HG03103 (cell line): ENCODE measurements around the gene THSD7A.

ENCODE experiments used
- ATAC-seq: cut with Tn5 transposase; IDR thresholded peaks from one replicate; pipeline ENCODE4 v1.9.1; 2021; ENCODE audit warnings: low read depth; ENCODE audit not compliant: unreplicated experiment

THSD7A gene

GRCh38 chr7:11831736-11832495 lies at the start of gene THSD7A:
Gene THSD7A, minus strand, starts transcription at chr7:11832198. Its CDS starts 252 bp downstream, at chr7:11831946.
- no peak for ATAC-seq

GRCh38 chr7:11881680-11882079 lies 49.7 kb upstream of the THSD7A start:
- no peak for ATAC-seq

- no peak for ATAC-seq
These were observed 43.6 kb upstream of the THSD7A start for GRCh38 chr7:11875635-11876034.

- no peak for ATAC-seq
These were observed 33.7 kb upstream of the THSD7A start for GRCh38 chr7:11865671-11866070.

- no peak for ATAC-seq
These were observed 26.8 kb upstream of the THSD7A start for GRCh38 chr7:11858622-11859302.

GRCh38 chr7:11858026-11858425 lies 26.0 kb upstream of the THSD7A start:
- no peak for ATAC-seq

GRCh38 chr7:11848251-11848650 lies 16.3 kb upstream of the THSD7A start:
- ATAC-seq: no peak

GRCh38 chr7:11847336-11847735 lies 15.3 kb upstream of the THSD7A start:
- ATAC-seq: no peak

- no peak for ATAC-seq
These were observed 14.5 kb upstream of the THSD7A start for GRCh38 chr7:11846361-11846955.

- ATAC-seq: no peak
These were observed 11.2 kb upstream of the THSD7A start for GRCh38 chr7:11843113-11843765.

GRCh38 chr7:11841657-11842056 lies 9.7 kb upstream of the THSD7A start:
- no peak for ATAC-seq

- no peak for ATAC-seq
These were observed 3.3 kb upstream of the THSD7A start for GRCh38 chr7:11835260-11835659.

GRCh38 chr7:11833431-11833830 lies 1.4 kb upstream of the THSD7A start:
- ATAC-seq: no peak

GRCh38 chr7:11831156-11831735 lies 752 bp downstream of the THSD7A start:
- ATAC-seq: no peak

- ATAC-seq: no peak
These were observed 1.3 kb downstream of the THSD7A start for GRCh38 chr7:11830582-11831155.

- no peak for ATAC-seq
These were observed 2.0 kb downstream of the THSD7A start for GRCh38 chr7:11829954-11830353.

GRCh38 chr7:11819947-11820346 lies 12.1 kb downstream of the THSD7A start:
- ATAC-seq: no peak

- no peak for ATAC-seq
These were observed 12.7 kb downstream of the THSD7A start for GRCh38 chr7:11819271-11819670.

- ATAC-seq: no peak
These were observed 13.7 kb downstream of the THSD7A start for GRCh38 chr7:11818281-11818680.

- ATAC-seq: no peak
These were observed 14.8 kb downstream of the THSD7A start for GRCh38 chr7:11817111-11817740.
